ENCODE data around the gene LEMD2.

Gene LEMD2

GRCh38 chr6:33754222-33754621, 34.7 kb downstream of the LEMD2 start:
- no peak for DNase-seq

- no peak for DNase-seq
These were observed 36.3 kb downstream of the LEMD2 start for GRCh38 chr6:33752646-33753015.

- no peak for DNase-seq
These were observed 36.9 kb downstream of the LEMD2 start for GRCh38 chr6:33751771-33752645.

- no peak for DNase-seq
These were observed 38.5 kb downstream of the LEMD2 start for GRCh38 chr6:33750244-33750991.

GRCh38 chr6:33749401-33749800, 39.5 kb downstream of the LEMD2 start:
- no peak for DNase-seq

GRCh38 chr6:33748841-33749240, 40.1 kb downstream of the LEMD2 start:
- DNase-seq, result no peak

GRCh38 chr6:33747823-33748222, 41.1 kb downstream of the LEMD2 start:
- DNase-seq, result no peak

- no peak for DNase-seq
These were observed 42.3 kb downstream of the LEMD2 start, which contains the start of gene IP6K3 for GRCh38 chr6:33746651-33747100. IP6K3 (minus strand) TSS chr6:33746905; CDS start chr6:33735476, 11,429 bp downstream.

- no peak for DNase-seq
These were observed 42.8 kb downstream of the LEMD2 start for GRCh38 chr6:33746036-33746600.

- no peak for DNase-seq
These were observed 43.4 kb downstream of the LEMD2 start for GRCh38 chr6:33745548-33745947.

GRCh38 chr6:33744895-33745546, 43.9 kb downstream of the LEMD2 start:
- DNase-seq, result no peak

- DNase-seq, result peak; percentile 33 to 67 (median 57)
These were observed 44.7 kb downstream of the LEMD2 start for GRCh38 chr6:33744001-33744848.

- no peak for DNase-seq
These were observed 46.1 kb downstream of the LEMD2 start for GRCh38 chr6:33742837-33743236.

GRCh38 chr6:33742092-33742491, 46.8 kb downstream of the LEMD2 start:
- no peak for DNase-seq

GRCh38 chr6:33740794-33741193, 48.1 kb downstream of the LEMD2 start:
- DNase-seq, result no peak

GRCh38 chr6:33740204-33740608, 48.7 kb downstream of the LEMD2 start:
- no peak for DNase-seq

GRCh38 chr6:33739571-33739970, 49.4 kb downstream of the LEMD2 start:
- no peak for DNase-seq

- DNase-seq, result no peak
These were observed 50.1 kb downstream of the LEMD2 start for GRCh38 chr6:33738879-33739278.

GRCh38 chr6:33738153-33738552, 50.8 kb downstream of the LEMD2 start:
- DNase-seq, result no peak

GRCh38 chr6:33737267-33738026, 51.5 kb downstream of the LEMD2 start:
- no peak for DNase-seq

- no peak for DNase-seq
These were observed 53.7 kb downstream of the LEMD2 start for GRCh38 chr6:33735216-33735615.

Data from T-helper 1 cell (primary cell).